HL-60 (cell line): ENCODE results near the gene G6PC2.

ENCODE experiments used
- CTCF ChIP-seq: IDR thresholded peaks from one replicate; pipeline ENCODE4 v1.5.1; 2011; ENCODE audit warnings: low read length, control low read depth, inconsistent platforms; ENCODE audit not compliant: insufficient read depth
- POLR2AphosphoS5 ChIP-seq: IDR thresholded peaks from 2 replicates; pipeline ENCODE4 v1.6.1; 2012; ENCODE audit warnings: low read depth
- REST ChIP-seq: IDR thresholded peaks from 2 replicates; pipeline ENCODE4 v1.6.1; 2012; ENCODE audit warnings: low read depth; ENCODE audit not compliant: insufficient replicate concordance

GRCh38 chr2:168939918-168940317 is 38.8 kb downstream of the G6PC2 start:
- TF ChIP-seq CTCF (no peak), REST (no peak), POLR2AphosphoS5 (no peak)
